D721Med (cell line): ENCODE data around the gene GRK5.

Experiments used
- DNase-seq: peaks from one replicate; pipeline ENCODE4 v3.0.0; 2011; ENCODE audit warnings: low spot score; ENCODE audit not compliant: insufficient read length
- FAIRE-seq: peaks from 2 replicates; lab custom pipeline; 2011; peaks lifted over from hg19 to GRCh38; lab: Jason Lieb, UNC
- TF ChIP-seq, protein P1 (sequence below): IDR thresholded peaks from 2 replicates; pipeline ENCODE4 v1.5.1; 2012; ENCODE audit warnings: mild to moderate bottlenecking, control low read depth; ENCODE audit not compliant: insufficient read depth; ENCODE audit errors: missing control alignments

Gene GRK5

DNA sequence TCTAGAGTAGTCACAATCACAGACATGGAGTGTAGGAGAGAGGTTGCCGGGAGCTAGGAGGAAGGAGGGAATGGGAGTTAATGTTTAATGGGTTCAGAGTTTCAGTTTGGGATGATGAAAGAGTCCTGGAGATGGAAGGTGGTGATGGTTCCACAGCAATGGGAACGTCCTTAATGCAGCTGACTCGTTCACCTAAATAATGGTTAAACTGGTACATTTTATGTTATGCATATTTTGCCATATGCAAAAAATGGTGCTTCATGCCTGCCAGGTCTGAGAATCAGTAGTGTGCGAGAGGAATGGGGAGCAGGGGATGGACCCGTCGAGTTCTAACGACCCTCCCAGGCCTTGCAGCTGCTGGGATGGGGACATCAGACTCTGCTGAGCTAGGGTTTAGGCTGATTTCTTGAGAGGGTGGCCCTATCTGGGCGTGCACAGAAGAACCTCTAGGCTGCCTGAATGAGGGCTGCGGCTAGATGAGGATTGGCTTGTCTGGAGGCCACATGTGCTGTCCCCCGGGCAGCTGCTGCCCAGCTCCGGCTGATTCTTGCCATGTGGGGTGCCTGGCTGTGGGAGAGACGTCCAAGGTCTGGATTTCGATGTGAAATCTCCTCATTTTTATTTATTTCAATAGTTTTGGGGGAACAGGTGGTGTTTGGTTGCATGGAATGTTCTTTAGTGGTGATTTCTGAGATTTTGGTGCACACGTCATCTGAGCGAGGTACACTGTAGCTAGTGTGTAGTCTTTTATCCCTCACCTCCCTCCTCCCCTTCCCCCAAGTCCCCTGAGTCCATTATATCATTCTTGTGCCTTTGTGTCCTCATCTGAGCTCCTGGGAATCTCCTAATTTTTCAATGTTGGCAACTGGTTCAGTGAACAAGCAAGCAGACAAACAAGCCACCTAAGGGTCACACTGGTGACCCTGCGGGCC is 116.0 kb downstream of the GRK5 start:
- no peak for FAIRE-seq
- no peak for DNase-seq

DNA sequence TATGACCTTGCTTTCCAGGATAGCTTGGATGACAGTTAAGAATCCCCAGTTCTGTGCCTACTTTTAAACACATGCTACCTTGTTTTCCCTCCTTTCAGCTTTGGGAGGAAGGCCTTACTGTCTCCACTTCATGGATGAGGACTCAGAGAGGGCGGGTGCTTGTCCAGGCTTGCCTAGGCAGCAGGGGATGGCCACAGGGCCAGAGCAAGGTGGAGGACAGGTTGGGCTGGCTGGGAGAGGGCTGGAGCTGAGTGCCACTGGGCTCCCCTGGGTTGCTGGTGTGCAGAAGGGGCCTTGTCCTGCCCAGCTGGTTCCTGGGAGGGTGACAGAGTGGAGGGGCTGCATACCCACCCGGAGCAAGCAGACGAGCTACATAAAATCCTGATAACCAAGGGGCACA is 117.8 kb downstream of the GRK5 start:
- DNase-seq (no peak), FAIRE-seq (no peak)
- TF ChIP-seq, protein P1, sequence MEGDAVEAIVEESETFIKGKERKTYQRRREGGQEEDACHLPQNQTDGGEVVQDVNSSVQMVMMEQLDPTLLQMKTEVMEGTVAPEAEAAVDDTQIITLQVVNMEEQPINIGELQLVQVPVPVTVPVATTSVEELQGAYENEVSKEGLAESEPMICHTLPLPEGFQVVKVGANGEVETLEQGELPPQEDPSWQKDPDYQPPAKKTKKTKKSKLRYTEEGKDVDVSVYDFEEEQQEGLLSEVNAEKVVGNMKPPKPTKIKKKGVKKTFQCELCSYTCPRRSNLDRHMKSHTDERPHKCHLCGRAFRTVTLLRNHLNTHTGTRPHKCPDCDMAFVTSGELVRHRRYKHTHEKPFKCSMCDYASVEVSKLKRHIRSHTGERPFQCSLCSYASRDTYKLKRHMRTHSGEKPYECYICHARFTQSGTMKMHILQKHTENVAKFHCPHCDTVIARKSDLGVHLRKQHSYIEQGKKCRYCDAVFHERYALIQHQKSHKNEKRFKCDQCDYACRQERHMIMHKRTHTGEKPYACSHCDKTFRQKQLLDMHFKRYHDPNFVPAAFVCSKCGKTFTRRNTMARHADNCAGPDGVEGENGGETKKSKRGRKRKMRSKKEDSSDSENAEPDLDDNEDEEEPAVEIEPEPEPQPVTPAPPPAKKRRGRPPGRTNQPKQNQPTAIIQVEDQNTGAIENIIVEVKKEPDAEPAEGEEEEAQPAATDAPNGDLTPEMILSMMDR = no peak

More for the DNA sequence above, 116.0 kb downstream of the GRK5 start:
- TF ChIP-seq, protein P1 = no peak

DNA sequence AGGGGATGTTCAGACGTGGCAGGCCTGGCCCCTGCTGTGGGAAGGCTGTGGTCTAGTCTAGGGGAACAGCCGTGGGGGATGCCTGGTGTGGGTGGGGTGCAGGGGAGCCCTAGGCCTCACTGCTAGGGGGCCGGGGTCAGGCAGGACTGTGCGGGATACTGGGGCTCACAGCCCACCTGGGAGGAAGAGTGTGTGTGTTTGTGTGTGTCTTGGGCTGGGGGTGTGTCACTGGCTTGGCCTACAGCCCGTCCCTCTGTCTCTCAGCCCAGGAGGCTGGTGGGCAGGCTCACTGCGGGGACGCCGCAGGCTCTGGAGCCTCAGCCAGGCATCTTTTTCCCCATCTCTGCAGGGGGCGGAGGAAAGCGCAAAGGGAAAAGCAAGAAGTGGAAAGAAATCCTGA is 118.8 kb downstream of the GRK5 start:
- TF ChIP-seq, protein P1 = no peak

DNA sequence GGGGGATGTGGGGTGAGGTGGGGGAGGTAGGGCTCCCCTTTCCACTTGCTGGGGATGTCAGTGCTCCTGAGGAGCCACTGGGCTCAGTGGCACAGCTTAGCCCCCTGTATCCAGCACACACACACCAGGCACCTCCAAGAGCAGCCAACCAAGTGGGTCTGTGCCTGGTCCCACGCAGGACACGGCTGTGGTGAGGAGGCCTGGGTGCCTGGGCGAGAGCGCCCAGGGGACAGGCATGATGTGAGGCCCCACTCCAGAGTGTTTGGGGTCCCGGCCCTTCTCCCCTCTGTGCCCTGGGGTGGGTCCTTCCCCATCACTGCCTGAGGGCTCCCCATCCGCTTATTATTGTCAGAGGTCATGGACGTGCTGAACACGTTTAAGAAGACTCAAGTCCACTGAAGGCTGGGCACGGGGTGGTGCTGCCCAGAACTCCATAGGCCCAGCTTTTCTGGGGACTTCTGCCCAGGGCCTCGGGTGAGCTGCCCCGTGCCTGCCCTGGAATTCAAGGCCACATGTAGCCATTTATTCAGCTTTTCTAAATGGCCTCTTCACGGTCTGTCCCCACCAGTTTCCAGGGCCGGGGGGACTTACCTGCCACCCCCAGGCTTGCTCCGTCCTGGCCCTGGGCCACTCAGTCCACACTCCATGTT is 119.8 kb downstream of the GRK5 start:
- TF ChIP-seq, protein P1 = no peak

More for the DNA sequence above, 118.8 kb downstream of the GRK5 start:
- FAIRE-seq = no peak
- DNase-seq = no peak

DNA sequence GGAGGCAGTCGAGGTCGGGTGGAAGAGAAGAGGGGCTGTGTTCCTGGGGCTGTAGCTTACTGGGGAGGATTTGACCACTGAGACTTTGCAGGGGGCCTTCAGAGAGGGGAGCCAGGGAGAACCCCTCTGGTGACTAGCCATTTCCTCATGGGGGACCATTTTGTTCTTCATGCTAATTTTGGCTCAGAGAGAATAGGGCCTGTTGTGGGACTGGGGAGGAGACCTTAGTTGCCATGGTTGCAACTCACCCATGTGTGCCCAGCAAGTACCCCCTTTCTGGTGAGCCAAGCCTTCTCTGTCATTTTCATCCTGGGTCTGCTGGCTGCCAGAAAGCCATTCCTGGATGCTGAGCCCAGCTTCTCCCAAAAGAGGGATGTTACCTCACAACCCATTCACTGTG is 120.9 kb downstream of the GRK5 start:
- DNase-seq = no peak
- TF ChIP-seq, protein P1 = no peak
- FAIRE-seq = no peak

More for the DNA sequence above, 119.8 kb downstream of the GRK5 start:
- no peak for DNase-seq
- FAIRE-seq = no peak

DNA sequence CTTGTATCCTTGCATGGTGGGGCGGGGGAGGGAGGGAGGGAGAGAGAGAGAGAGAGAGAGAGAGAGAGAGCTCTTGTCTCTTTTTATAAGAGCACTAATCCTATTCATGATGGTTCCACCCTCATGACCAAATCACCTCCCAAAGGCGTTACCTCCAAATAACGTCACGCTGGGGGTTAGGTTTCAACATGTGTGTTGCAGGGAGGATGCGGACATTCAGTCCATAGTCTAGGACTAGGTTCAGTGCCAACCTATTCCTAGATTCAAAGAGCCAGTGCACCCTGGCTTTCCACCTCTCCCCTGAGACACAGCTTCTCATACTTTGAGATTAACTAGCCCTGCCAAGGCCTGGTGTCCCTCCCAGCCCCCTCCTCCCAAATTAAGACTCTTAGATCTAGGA is 123.0 kb downstream of the GRK5 start:
- DNase-seq = no peak
- TF ChIP-seq, protein P1 = no peak
- no peak for FAIRE-seq
